Measurements from ENCODE around the gene NKX1-1.

Gene NKX1-1

GRCh38 chr4:1451752-1452122 lies 45.5 kb upstream of the NKX1-1 start:
- Histone ChIP-seq H3K4me3 (ENCODE audit: low read length) (no peak overlapping the region), H3K4me2 (ENCODE audit: low read depth, low read length) (no peak overlapping the region), H3K9me3 (replicated peaks; ENCODE audit: insufficient read depth, low read length) (no peaks in the 10 kb centered on the region), H2AFZ (ENCODE audit: low read length) (no peak overlapping the region), H3F3A (ENCODE audit: insufficient read depth, low read length) (no peaks in the 10 kb centered on the region), H3K27ac (ENCODE audit: low read length) (no peak overlapping the region), H3K9ac (ENCODE audit: low read length) (no peak overlapping the region), H3K36me3 (replicated peaks; ENCODE audit: insufficient read depth, low read length) (no peaks in the 10 kb centered on the region), H3K9me2 (replicated peaks; ENCODE audit: insufficient read depth, low read length) (no peaks in the 10 kb centered on the region), H3K79me2 (ENCODE audit: low read length) (no peaks in the 10 kb centered on the region), H3K4me1 (ENCODE audit: low read length) (no peaks in the 10 kb centered on the region), H4K20me1 (ENCODE audit: insufficient read depth, low read length) (no peaks in the 10 kb centered on the region), H3K27me3 (replicated peaks; ENCODE audit: insufficient read depth, low read length) (no peaks in the 10 kb centered on the region)
- no peak for DNase-seq
- TF ChIP-seq, protein P1, sequence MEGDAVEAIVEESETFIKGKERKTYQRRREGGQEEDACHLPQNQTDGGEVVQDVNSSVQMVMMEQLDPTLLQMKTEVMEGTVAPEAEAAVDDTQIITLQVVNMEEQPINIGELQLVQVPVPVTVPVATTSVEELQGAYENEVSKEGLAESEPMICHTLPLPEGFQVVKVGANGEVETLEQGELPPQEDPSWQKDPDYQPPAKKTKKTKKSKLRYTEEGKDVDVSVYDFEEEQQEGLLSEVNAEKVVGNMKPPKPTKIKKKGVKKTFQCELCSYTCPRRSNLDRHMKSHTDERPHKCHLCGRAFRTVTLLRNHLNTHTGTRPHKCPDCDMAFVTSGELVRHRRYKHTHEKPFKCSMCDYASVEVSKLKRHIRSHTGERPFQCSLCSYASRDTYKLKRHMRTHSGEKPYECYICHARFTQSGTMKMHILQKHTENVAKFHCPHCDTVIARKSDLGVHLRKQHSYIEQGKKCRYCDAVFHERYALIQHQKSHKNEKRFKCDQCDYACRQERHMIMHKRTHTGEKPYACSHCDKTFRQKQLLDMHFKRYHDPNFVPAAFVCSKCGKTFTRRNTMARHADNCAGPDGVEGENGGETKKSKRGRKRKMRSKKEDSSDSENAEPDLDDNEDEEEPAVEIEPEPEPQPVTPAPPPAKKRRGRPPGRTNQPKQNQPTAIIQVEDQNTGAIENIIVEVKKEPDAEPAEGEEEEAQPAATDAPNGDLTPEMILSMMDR (IDR thresholded peaks at IDR 0.05; ENCODE audit: low read length): no peak
- TF ChIP-seq EZH2phosphoT487 (IDR thresholded peaks at IDR 0.05; ENCODE audit: low read length) (no peak), EZH2 (optimal IDR thresholded peaks at IDR 0.05; ENCODE audit: low read depth, low read length) (no peak)

GRCh38 chr4:1451106-1451751 lies 45.0 kb upstream of the NKX1-1 start:
- no peaks in the 10 kb centered on the region for H3K27me3 ChIP-seq (replicated peaks; ENCODE audit: insufficient read depth, low read length)

GRCh38 chr4:1449833-1450741 lies 43.8 kb upstream of the NKX1-1 start:
- Histone ChIP-seq H3K79me2 (ENCODE audit: low read length) (no peaks in the 10 kb centered on the region), H3K9me2 (replicated peaks; ENCODE audit: insufficient read depth, low read length) (no peaks in the 10 kb centered on the region), H3K9ac (ENCODE audit: low read length) (no peak overlapping the region), H3K36me3 (replicated peaks; ENCODE audit: insufficient read depth, low read length) (no peaks in the 10 kb centered on the region), H4K20me1 (ENCODE audit: insufficient read depth, low read length) (no peaks in the 10 kb centered on the region), H3K27ac (ENCODE audit: low read length) (no peak overlapping the region), H3K27me3 (replicated peaks; ENCODE audit: insufficient read depth, low read length) (no peaks in the 10 kb centered on the region), H2AFZ (ENCODE audit: low read length) (no peak overlapping the region), H3F3A (ENCODE audit: insufficient read depth, low read length) (no peaks in the 10 kb centered on the region), H3K4me3 (ENCODE audit: low read length) (no peak overlapping the region), H3K9me3 (replicated peaks; ENCODE audit: insufficient read depth, low read length) (no peaks in the 10 kb centered on the region), H3K4me2 (ENCODE audit: low read depth, low read length) (no peak overlapping the region), H3K4me1 (ENCODE audit: low read length) (no peaks in the 10 kb centered on the region)
- TF ChIP-seq EZH2phosphoT487 (IDR thresholded peaks at IDR 0.05; ENCODE audit: low read length) (no peak), EZH2 (optimal IDR thresholded peaks at IDR 0.05; ENCODE audit: low read depth, low read length) (no peak)
- TF ChIP-seq, protein P1 (IDR thresholded peaks at IDR 0.05; ENCODE audit: low read length): no peak
- no peak for DNase-seq

More at GRCh38 chr4:1451106-1451751, 45.0 kb upstream of the NKX1-1 start:
- H4K20me1 ChIP-seq (ENCODE audit: insufficient read depth, low read length): no peaks in the 10 kb centered on the region
- no peak for DNase-seq
- no peaks in the 10 kb centered on the region for H3K9me2 ChIP-seq (replicated peaks; ENCODE audit: insufficient read depth, low read length)
- H3K27ac ChIP-seq (ENCODE audit: low read length): no peak overlapping the region
- no peaks in the 10 kb centered on the region for H3K4me1 ChIP-seq (ENCODE audit: low read length)
- no peak overlapping the region for H3K4me2 ChIP-seq (ENCODE audit: low read depth, low read length)
- no peak overlapping the region for H3K4me3 ChIP-seq (ENCODE audit: low read length)
- no peak overlapping the region for H2AFZ ChIP-seq (ENCODE audit: low read length)
- H3F3A ChIP-seq (ENCODE audit: insufficient read depth, low read length): no peaks in the 10 kb centered on the region
- H3K36me3 ChIP-seq (replicated peaks; ENCODE audit: insufficient read depth, low read length): no peaks in the 10 kb centered on the region
- no peaks in the 10 kb centered on the region for H3K9me3 ChIP-seq (replicated peaks; ENCODE audit: insufficient read depth, low read length)
- H3K9ac ChIP-seq (ENCODE audit: low read length): no peak overlapping the region
- TF ChIP-seq EZH2 (optimal IDR thresholded peaks at IDR 0.05; ENCODE audit: low read depth, low read length) (no peak), EZH2phosphoT487 (IDR thresholded peaks at IDR 0.05; ENCODE audit: low read length) (no peak)
- TF ChIP-seq, protein P1 (IDR thresholded peaks at IDR 0.05; ENCODE audit: low read length): no peak
- no peaks in the 10 kb centered on the region for H3K79me2 ChIP-seq (ENCODE audit: low read length)

All from MM.1S (cell line).